Fibroblast of lung (primary cell): ENCODE measurements around the gene ACVR1B. TPM values are rescaled to one million over a fixed set of nuclear protein-coding genes. Genes with fewer than 3 reads are reported as not detected.

ENCODE experiments used
- DNase-seq, 2 donors: peaks; one replicate each; pipeline versions ENCODE4 v3.0.0 to v3.0.0-alpha.2; 2010; ENCODE audit warnings: low read depth in 2 of 2
- H2AFZ ChIP-seq: 2 replicates; pipeline ENCODE4 v1.5.1; 2012; ENCODE audit warnings: low read length, control low read depth, inconsistent platforms
- H3K27ac ChIP-seq: 2 replicates; pipeline ENCODE4 v1.5.1; 2011; ENCODE audit warnings: low read length, control low read depth; ENCODE audit not compliant: insufficient read depth
- H3K27me3 ChIP-seq: 2 replicates; pipeline ENCODE4 v1.5.1; 2011; ENCODE audit warnings: mild to moderate bottlenecking, low read length; ENCODE audit not compliant: control insufficient read depth, insufficient read depth
- H3K36me3 ChIP-seq: 2 replicates; pipeline ENCODE4 v1.5.1; 2011; ENCODE audit warnings: low read length; ENCODE audit not compliant: control insufficient read depth, insufficient read depth
- H3K4me1 ChIP-seq: 2 replicates; pipeline ENCODE4 v1.5.1; 2011; ENCODE audit warnings: low read length; ENCODE audit not compliant: control insufficient read depth, insufficient read depth; ENCODE audit errors: extremely low read depth
- H3K4me2 ChIP-seq: 2 replicates; pipeline ENCODE4 v1.5.1; 2011; ENCODE audit warnings: low read length, control low read depth; ENCODE audit not compliant: insufficient read depth; ENCODE audit errors: extremely low read depth
- H3K4me3 ChIP-seq, 4 experiments: fragments of 200-600 bp in 1 of 4; sonication (generic) in 1 of 4; replicated peaks in 1 of 4; 2 replicates each; pipeline ENCODE4 v1.5.1; 2011 to 2016; ENCODE audit warnings: low read length in 4 of 4, low read depth in 3 of 4, mild to moderate bottlenecking in 3 of 4, control low read depth in 2 of 4, inconsistent platforms in 1 of 4, mixed read lengths in 1 of 4; ENCODE audit not compliant: insufficient read depth in 1 of 4; ENCODE audit errors: control extremely low read depth in 1 of 4
- H3K79me2 ChIP-seq: 2 replicates; pipeline ENCODE4 v1.5.1; 2012; ENCODE audit warnings: mild to moderate bottlenecking, low read length, inconsistent platforms; ENCODE audit not compliant: control insufficient read depth, insufficient read depth
- H3K9ac ChIP-seq: 2 replicates; pipeline ENCODE4 v1.5.1; 2011; ENCODE audit warnings: mild to moderate bottlenecking, low read length, control low read depth; ENCODE audit not compliant: insufficient read depth
- H3K9me3 ChIP-seq: 2 replicates; pipeline ENCODE4 v1.5.1; 2012; ENCODE audit warnings: low read depth, low read length; ENCODE audit not compliant: control insufficient read depth, insufficient read depth
- H4K20me1 ChIP-seq: 2 replicates; pipeline ENCODE4 v1.5.1; 2011; ENCODE audit warnings: low read length; ENCODE audit not compliant: control insufficient read depth, insufficient read depth; ENCODE audit errors: extremely low read depth
- CTCF ChIP-seq, 2 donors: IDR thresholded peaks in 1 of 2; conservative IDR thresholded peaks in 1 of 2; 1 replicate in 1 of 2; 2 replicates in 1 of 2; pipeline ENCODE4 v1.5.1; 2011 to 2012; ENCODE audit warnings: low read length in 2 of 2, control low read depth in 1 of 2, inconsistent platforms in 1 of 2, low read depth in 1 of 2, mild to moderate bottlenecking in 1 of 2
- EZH2 ChIP-seq: IDR thresholded peaks from 2 replicates; pipeline ENCODE4 v1.5.1; 2012; ENCODE audit warnings: low read length, control low read depth, mild to moderate bottlenecking; ENCODE audit errors: missing control alignments
- polyA plus RNA-seq, 2 donors: library from polyadenylated mRNA; depleted of rRNA in 1 of 2; stranded (reverse) in 1 of 2; unstranded in 1 of 2; fragments of >200 nt; gene quantifications; 2 replicates each; pipeline ENCODE4 v1.2.1, GENCODE V29; 2011 to 2012; ENCODE audit warnings: missing spikeins in 1 of 2
- total RNA-seq: library from RNA; depleted of rRNA; stranded (reverse); fragments of >200 nt; gene quantifications from 2 replicates; pipeline ENCODE4 v1.2.1, GENCODE V29; 2014

Gene ACVR1B
- total and polyA plus RNA-seq, 2 donors (not counting 1 experiment from before 2014, with no cell fraction given) = 12.4 to 13.6 TPM

GRCh38 chr12:51911788-51912711 is 39.4 kb upstream of the ACVR1B start:
- no peak overlapping the region for H3K4me3 ChIP-seq

GRCh38 chr12:51913071-51914033 is 38.1 kb upstream of the ACVR1B start:
- no peak for DNase-seq
- Histone ChIP-seq H3K36me3 (no peaks in the 10 kb centered on the region), H4K20me1 (no peaks in the 10 kb centered on the region), H3K4me1 (peaks cover 19% of the 10 kb centered on the region), H3K27me3 (no peaks in the 10 kb centered on the region), H3K4me3 (no peak overlapping the region), H3K9ac (no peak overlapping the region), H3K4me2 (no peak overlapping the region), H3K9me3 (no peaks in the 10 kb centered on the region), H2AFZ (no peak overlapping the region), H3K79me2 (no peaks in the 10 kb centered on the region), H3K27ac (no peak overlapping the region)
- no peak for TF ChIP-seq CTCF (conservative IDR thresholded peaks at IDR 0.05 in 1 of 2, IDR thresholded peaks at IDR 0.05 in 1 of 2; ENCODE audit: low read depth in 1 of 2, low read length in 2 of 2)
- no peak for TF ChIP-seq EZH2

More at GRCh38 chr12:51911788-51912711, 39.4 kb upstream of the ACVR1B start:
- Histone ChIP-seq H2AFZ (no peak overlapping the region), H3K27ac (no peak overlapping the region), H4K20me1 (no peaks in the 10 kb centered on the region), H3K4me2 (peak overlapping the region; percentile 54), H3K9me3 (no peaks in the 10 kb centered on the region), H3K27me3 (no peaks in the 10 kb centered on the region), H3K4me1 (peaks cover 19% of the 10 kb centered on the region), H3K36me3 (no peaks in the 10 kb centered on the region), H3K9ac (no peak overlapping the region), H3K79me2 (no peaks in the 10 kb centered on the region)
- peak in 1 of 2 donors; percentile 41 for DNase-seq
- TF ChIP-seq EZH2 = no peak
- no peak for TF ChIP-seq CTCF (conservative IDR thresholded peaks at IDR 0.05 in 1 of 2, IDR thresholded peaks at IDR 0.05 in 1 of 2; ENCODE audit: low read depth in 1 of 2, low read length in 2 of 2)
